Endometrium (tissue), 2 donors: ENCODE results near the gene IRX5.

ENCODE experiments used
- FAIRE-seq: peaks from 2 replicates; lab custom pipeline; 2012; peaks lifted over from hg19 to GRCh38; lab: Jason Lieb, UNC
- donor health status: control.
- donor health status: control.

Gene IRX5

GRCh38 chr16:54931120-54932014 is 702 bp downstream of the IRX5 start:
- no peak for FAIRE-seq

- no peak for FAIRE-seq
Measured at GRCh38 chr16:54932021-54932660, 1.5 kb downstream of the IRX5 start.

GRCh38 chr16:54932737-54933254 is 2.1 kb downstream of the IRX5 start:
- FAIRE-seq = no peak

- no peak for FAIRE-seq
Measured at GRCh38 chr16:54933281-54934011, 2.8 kb downstream of the IRX5 start.

GRCh38 chr16:54934481-54935265 is 4.0 kb downstream of the IRX5 start:
- FAIRE-seq = no peak

GRCh38 chr16:54935266-54935968 is 4.8 kb downstream of the IRX5 start:
- no peak for FAIRE-seq

- no peak for FAIRE-seq
Measured at GRCh38 chr16:54936201-54936978, 5.7 kb downstream of the IRX5 start.

- FAIRE-seq = no peak
Measured at GRCh38 chr16:54936979-54937670, 6.5 kb downstream of the IRX5 start.

- FAIRE-seq = no peak
Measured at GRCh38 chr16:54937671-54938211, 7.1 kb downstream of the IRX5 start.

GRCh38 chr16:54938212-54939028 is 7.8 kb downstream of the IRX5 start:
- no peak for FAIRE-seq

- FAIRE-seq = no peak
Measured at GRCh38 chr16:54939029-54939346, 8.3 kb downstream of the IRX5 start.

GRCh38 chr16:54939510-54940278 is 9.0 kb downstream of the IRX5 start:
- no peak for FAIRE-seq

- no peak for FAIRE-seq
Measured at GRCh38 chr16:54940279-54940604, 9.6 kb downstream of the IRX5 start.

GRCh38 chr16:54942353-54942943 is 11.8 kb downstream of the IRX5 start:
- no peak for FAIRE-seq

- FAIRE-seq = no peak
Measured at GRCh38 chr16:54944002-54944401, 13.3 kb downstream of the IRX5 start.

GRCh38 chr16:54945063-54945462 is 14.4 kb downstream of the IRX5 start:
- FAIRE-seq = no peak

- no peak for FAIRE-seq
Measured at GRCh38 chr16:54946909-54947308, 16.2 kb downstream of the IRX5 start.

- no peak for FAIRE-seq
Measured at GRCh38 chr16:54947616-54948015, 17.0 kb downstream of the IRX5 start.
